Measurements from ENCODE around the gene EFEMP1.

DNA sequence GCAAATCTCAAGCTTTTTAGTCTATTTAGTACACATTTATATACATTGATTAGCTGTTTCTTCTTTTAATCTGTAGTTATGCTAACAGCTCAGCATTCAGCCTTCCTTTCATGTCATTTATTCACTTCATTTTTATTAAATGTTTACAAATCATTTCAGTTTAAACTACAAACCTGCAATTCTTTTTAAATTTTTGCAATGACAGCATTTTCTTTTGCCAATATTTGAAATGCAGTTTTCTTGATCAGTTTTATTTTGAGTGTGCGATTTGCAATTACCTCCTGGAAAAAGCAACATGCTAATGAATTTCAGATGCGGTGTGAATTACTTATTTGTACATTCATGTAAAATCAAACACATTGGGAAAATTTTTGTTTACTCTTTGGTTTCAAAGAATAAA lies 13.5 kb downstream of the EFEMP1 start:
- no peak for TF ChIP-seq POLR2AphosphoS5 (IDR thresholded peaks at IDR 0.05)
- no peak for TF ChIP-seq POLR2A (IDR thresholded peaks at IDR 0.05)
- TF ChIP-seq, protein P1, sequence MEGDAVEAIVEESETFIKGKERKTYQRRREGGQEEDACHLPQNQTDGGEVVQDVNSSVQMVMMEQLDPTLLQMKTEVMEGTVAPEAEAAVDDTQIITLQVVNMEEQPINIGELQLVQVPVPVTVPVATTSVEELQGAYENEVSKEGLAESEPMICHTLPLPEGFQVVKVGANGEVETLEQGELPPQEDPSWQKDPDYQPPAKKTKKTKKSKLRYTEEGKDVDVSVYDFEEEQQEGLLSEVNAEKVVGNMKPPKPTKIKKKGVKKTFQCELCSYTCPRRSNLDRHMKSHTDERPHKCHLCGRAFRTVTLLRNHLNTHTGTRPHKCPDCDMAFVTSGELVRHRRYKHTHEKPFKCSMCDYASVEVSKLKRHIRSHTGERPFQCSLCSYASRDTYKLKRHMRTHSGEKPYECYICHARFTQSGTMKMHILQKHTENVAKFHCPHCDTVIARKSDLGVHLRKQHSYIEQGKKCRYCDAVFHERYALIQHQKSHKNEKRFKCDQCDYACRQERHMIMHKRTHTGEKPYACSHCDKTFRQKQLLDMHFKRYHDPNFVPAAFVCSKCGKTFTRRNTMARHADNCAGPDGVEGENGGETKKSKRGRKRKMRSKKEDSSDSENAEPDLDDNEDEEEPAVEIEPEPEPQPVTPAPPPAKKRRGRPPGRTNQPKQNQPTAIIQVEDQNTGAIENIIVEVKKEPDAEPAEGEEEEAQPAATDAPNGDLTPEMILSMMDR (IDR thresholded peaks at IDR 0.05), result no peak

All from prostate gland (tissue), 2 donors.